ENCODE data around the gene P2RY2. TPM values are rescaled to one million over a fixed set of nuclear protein-coding genes. Genes with fewer than 3 reads are reported as not detected.

P2RY2 gene
- 1.2 TPM for polyA plus RNA-seq (2013, experiment 1 of 2)
- 1.2 TPM for polyA plus RNA-seq (2013, experiment 2 of 2)

DNA sequence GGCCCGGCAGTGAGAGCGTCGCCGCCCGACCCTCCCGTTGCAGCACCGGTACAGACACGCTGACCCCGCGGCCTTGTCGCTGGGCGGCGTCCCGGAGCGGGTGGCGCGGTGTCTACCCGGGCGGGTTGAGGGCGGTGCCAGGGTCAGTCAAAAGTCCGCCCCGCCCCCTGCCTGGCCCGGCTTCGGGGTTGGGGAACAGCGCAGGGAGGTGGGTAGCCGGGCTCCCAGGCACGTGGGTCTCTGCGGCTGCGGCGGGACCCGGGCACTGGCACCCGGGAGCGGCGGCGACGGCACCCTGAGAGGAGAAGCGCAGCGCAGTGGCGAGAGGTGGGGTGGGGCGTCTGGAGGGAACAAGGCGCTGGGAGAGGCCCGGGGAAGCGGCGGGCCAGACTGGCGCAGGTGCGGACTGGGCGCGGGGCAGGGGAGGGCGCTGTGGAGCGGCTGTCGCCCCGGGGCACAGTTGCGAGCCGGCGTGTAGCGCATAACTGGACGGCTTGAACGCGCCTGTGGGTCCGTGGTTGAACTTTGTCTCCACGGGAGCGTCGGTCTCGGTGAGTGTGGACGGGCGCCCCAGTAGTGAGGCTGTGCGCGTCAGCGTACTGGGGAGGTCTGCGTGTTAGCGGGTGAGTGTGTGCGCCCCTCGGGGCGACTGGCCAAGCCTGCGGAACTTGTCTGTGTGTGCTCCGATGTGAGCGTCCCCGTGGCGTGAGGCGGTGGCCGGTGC, at the start of gene P2RY2:
P2RY2 (plus strand) TSS at position 176 of the 724 bp plus-strand sequence. CDS start 15,879 bp downstream, outside the sequence.
- peak within 1 kb of the TSS; percentile 67 for H2BK5ac ChIP-seq (ENCODE audit: low read length)
- H4K8ac ChIP-seq (ENCODE audit: low read depth, low read length) = no peak within 1 kb of the TSS
- peak within 1 kb of the TSS; percentile 75 for H3K9ac ChIP-seq (ENCODE audit: low read depth, low read length, poor library complexity)
- peak within 1 kb of the TSS; percentile 26 to 83 for H3K4me3 ChIP-seq (ENCODE audit: low read length in 2 of 2)
- H3K36me3 ChIP-seq (replicated peaks in 1 of 2; ENCODE audit: control insufficient read depth in 2 of 2, insufficient read depth in 2 of 2, low read length in 2 of 2) = no peaks in the 10 kb centered on the region
- peaks cover 13 to 16% of the 10 kb centered on the region in 2 donors for H3K4me1 ChIP-seq (ENCODE audit: control insufficient read depth in 2 of 2, insufficient read depth in 1 of 2, low read depth in 1 of 2, low read length in 2 of 2)
- H2AK5ac ChIP-seq (ENCODE audit: low read depth, low read length) = peak within 1 kb of the TSS; percentile 80
- H2BK120ac ChIP-seq (ENCODE audit: low read depth, low read length) = peak within 1 kb of the TSS; percentile 36
- H3K4ac ChIP-seq (ENCODE audit: low read length) = no peak within 1 kb of the TSS
- no peak within 1 kb of the TSS for H4K91ac ChIP-seq (ENCODE audit: low read depth, low read length, poor library complexity)
- peak within 1 kb of the TSS; percentile 97 for H3K4me2 ChIP-seq (ENCODE audit: insufficient read depth, low read length, poor library complexity, severe bottlenecking)
- H3K23ac ChIP-seq (ENCODE audit: low read depth, low read length, poor library complexity) = peak within 1 kb of the TSS; percentile 82
- H3K9me3 ChIP-seq (replicated peaks in 1 of 2; ENCODE audit: control insufficient read depth in 2 of 2, insufficient read depth in 1 of 2, low read depth in 1 of 2, low read length in 2 of 2) = peaks cover 0 to 3% of the 10 kb centered on the region in 2 donors
- H2AFZ ChIP-seq (ENCODE audit: low read length) = peak within 1 kb of the TSS; percentile 90
- peaks cover 0 to 87% (median 22%) of the 10 kb centered on the region in 3 experiments for H3K27me3 ChIP-seq (ENCODE audit: control insufficient read depth in 3 of 3, insufficient read depth in 3 of 3, low read depth in 1 of 3, low read length in 3 of 3)
- no CpG with 5 or more reads among the region's 81 CpGs for WGBS, 2 donors (ENCODE audit: extremely low coverage in 2 of 2, insufficient read length in 2 of 2, insufficient replicate concordance in 1 of 2)
- no peaks in the 10 kb centered on the region for H3K79me1 ChIP-seq (ENCODE audit: low read depth, low read length)
- DNase-seq (ENCODE audit: low spot score) = peak; percentile 67
- H3K14ac ChIP-seq (ENCODE audit: low read length) = peak within 1 kb of the TSS; percentile 89
- peak within 1 kb of the TSS; percentile 88 for H2BK15ac ChIP-seq (ENCODE audit: low read length)
- peak within 1 kb of the TSS; percentile 97 for H3K18ac ChIP-seq (ENCODE audit: low read length)
- peak within 1 kb of the TSS; percentile 78 for H2BK12ac ChIP-seq (ENCODE audit: low read length)
- no peak within 1 kb of the TSS for H3K27ac ChIP-seq (replicated peaks; ENCODE audit: low read length)

DNA sequence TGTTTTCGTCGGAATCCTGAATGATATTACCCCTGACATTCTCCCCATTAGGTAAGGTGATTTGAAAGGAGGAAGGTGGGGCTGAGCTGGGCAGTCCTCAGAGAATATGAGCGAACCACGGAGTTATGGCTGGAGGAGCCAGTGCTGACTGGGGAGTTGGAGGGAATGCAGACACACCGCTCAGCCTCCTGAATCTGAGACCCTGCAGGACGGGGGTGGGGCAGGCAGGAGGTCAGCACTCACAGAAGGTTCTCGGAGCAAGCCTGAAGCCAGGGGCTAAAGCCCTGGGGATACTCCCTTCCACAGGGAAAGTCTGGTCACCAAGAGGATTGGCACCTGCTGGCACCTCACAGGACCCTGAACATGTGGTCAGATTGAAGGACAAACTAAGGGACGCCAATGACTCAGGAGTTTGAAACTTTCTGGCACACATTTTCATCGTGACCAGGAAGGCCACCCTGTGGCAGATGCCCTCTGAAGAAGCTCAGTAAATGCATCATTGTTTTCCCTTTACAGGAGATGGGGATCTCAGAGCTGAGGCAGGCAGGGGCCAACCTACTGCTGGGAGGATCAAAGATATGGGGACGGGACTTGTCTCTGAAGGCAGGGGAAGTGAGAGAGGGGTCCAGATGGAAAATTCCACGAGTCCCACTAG, 49.0 kb upstream of the P2RY2 start:
- Histone ChIP-seq H3K4ac (ENCODE audit: low read length) (no peak overlapping the region), H3K9me3 (replicated peaks in 1 of 2; ENCODE audit: control insufficient read depth in 2 of 2, insufficient read depth in 1 of 2, low read depth in 1 of 2, low read length in 2 of 2) (no peaks in the 10 kb centered on the region), H2BK15ac (ENCODE audit: low read length) (peak overlapping the region; percentile 8), H2AK5ac (ENCODE audit: low read depth, low read length) (no peak overlapping the region), H2BK5ac (ENCODE audit: low read length) (peak overlapping the region; percentile 15), H3K14ac (ENCODE audit: low read length) (no peak overlapping the region), H2BK12ac (ENCODE audit: low read length) (no peak overlapping the region), H3K18ac (ENCODE audit: low read length) (peak overlapping the region; percentile 16), H3K79me1 (ENCODE audit: low read depth, low read length) (no peaks in the 10 kb centered on the region), H3K27ac (replicated peaks; ENCODE audit: low read length) (no peak overlapping the region), H4K8ac (ENCODE audit: low read depth, low read length) (no peak overlapping the region), H3K4me3 (ENCODE audit: low read length in 2 of 2) (no peak overlapping the region), H3K23ac (ENCODE audit: low read depth, low read length, poor library complexity) (no peak overlapping the region), H3K4me1 (ENCODE audit: control insufficient read depth in 2 of 2, insufficient read depth in 1 of 2, low read depth in 1 of 2, low read length in 2 of 2) (peaks cover 3 to 12% of the 10 kb centered on the region in 2 donors), H2AFZ (ENCODE audit: low read length) (peak overlapping the region; percentile 60), H3K36me3 (replicated peaks in 1 of 2; ENCODE audit: control insufficient read depth in 2 of 2, insufficient read depth in 2 of 2, low read length in 2 of 2) (no peaks in the 10 kb centered on the region), H3K4me2 (ENCODE audit: insufficient read depth, low read length, poor library complexity, severe bottlenecking) (no peak overlapping the region), H3K27me3 (ENCODE audit: control insufficient read depth in 3 of 3, insufficient read depth in 3 of 3, low read depth in 1 of 3, low read length in 3 of 3) (peaks cover 0 to 10% (median 0%) of the 10 kb centered on the region in 3 experiments), H2BK120ac (ENCODE audit: low read depth, low read length) (no peak overlapping the region), H3K9ac (ENCODE audit: low read depth, low read length, poor library complexity) (no peak overlapping the region), H4K91ac (ENCODE audit: low read depth, low read length, poor library complexity) (no peak overlapping the region)
- DNase-seq (ENCODE audit: low spot score) = no peak
- no CpG with 5 or more reads among the region's 11 CpGs for WGBS, 2 donors (ENCODE audit: extremely low coverage in 2 of 2, insufficient read length in 2 of 2, insufficient replicate concordance in 1 of 2)

DNA sequence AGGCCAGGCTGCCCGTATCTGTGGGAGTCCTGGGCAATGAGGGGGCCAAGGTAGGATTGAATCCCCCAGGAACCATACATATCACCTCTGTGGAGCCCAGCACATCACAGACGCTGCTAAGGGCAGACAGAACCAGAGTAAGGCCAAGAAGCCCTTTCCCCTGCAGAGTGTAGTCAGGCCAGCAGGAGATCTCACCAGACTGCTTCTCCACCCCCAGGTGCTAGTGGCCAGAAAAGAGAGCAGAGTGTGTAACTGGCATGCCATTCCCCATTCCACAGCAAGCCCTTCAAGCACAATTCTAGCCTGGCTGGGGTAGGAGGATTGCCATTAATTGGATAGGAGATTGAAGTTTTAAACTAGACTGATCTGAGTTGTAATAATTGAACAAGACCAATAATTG, 47.9 kb upstream of the P2RY2 start:
- no peak overlapping the region for H3K27ac ChIP-seq (replicated peaks; ENCODE audit: low read length)
- H4K91ac ChIP-seq (ENCODE audit: low read depth, low read length, poor library complexity) = no peak overlapping the region
- no peak overlapping the region for H3K4me3 ChIP-seq (ENCODE audit: low read length in 2 of 2)
- no peak overlapping the region for H2BK120ac ChIP-seq (ENCODE audit: low read depth, low read length)
- peak overlapping the region; percentile 32 for H3K18ac ChIP-seq (ENCODE audit: low read length)
- DNase-seq (ENCODE audit: low spot score) = no peak
- no peak overlapping the region for H2AFZ ChIP-seq (ENCODE audit: low read length)
- no peak overlapping the region for H2AK5ac ChIP-seq (ENCODE audit: low read depth, low read length)
- no peak overlapping the region for H4K8ac ChIP-seq (ENCODE audit: low read depth, low read length)
- peaks cover 3 to 10% of the 10 kb centered on the region in 2 donors for H3K4me1 ChIP-seq (ENCODE audit: control insufficient read depth in 2 of 2, insufficient read depth in 1 of 2, low read depth in 1 of 2, low read length in 2 of 2)
- H3K79me1 ChIP-seq (ENCODE audit: low read depth, low read length) = no peaks in the 10 kb centered on the region
- no peak overlapping the region for H3K14ac ChIP-seq (ENCODE audit: low read length)
- no peak overlapping the region for H3K9ac ChIP-seq (ENCODE audit: low read depth, low read length, poor library complexity)
- H3K36me3 ChIP-seq (replicated peaks in 1 of 2; ENCODE audit: control insufficient read depth in 2 of 2, insufficient read depth in 2 of 2, low read length in 2 of 2) = no peaks in the 10 kb centered on the region
- no peaks in the 10 kb centered on the region for H3K9me3 ChIP-seq (replicated peaks in 1 of 2; ENCODE audit: control insufficient read depth in 2 of 2, insufficient read depth in 1 of 2, low read depth in 1 of 2, low read length in 2 of 2)
- H2BK15ac ChIP-seq (ENCODE audit: low read length) = peak overlapping the region; percentile 12
- no peak overlapping the region for H3K4me2 ChIP-seq (ENCODE audit: insufficient read depth, low read length, poor library complexity, severe bottlenecking)
- WGBS, 2 donors (ENCODE audit: extremely low coverage in 2 of 2, insufficient read length in 2 of 2, insufficient replicate concordance in 1 of 2) = no CpG with 5 or more reads among the region's 2 CpGs
- no peak overlapping the region for H2BK12ac ChIP-seq (ENCODE audit: low read length)
- no peak overlapping the region for H3K4ac ChIP-seq (ENCODE audit: low read length)
- H3K23ac ChIP-seq (ENCODE audit: low read depth, low read length, poor library complexity) = no peak overlapping the region
- H2BK5ac ChIP-seq (ENCODE audit: low read length) = no peak overlapping the region
- peaks cover 0 to 10% (median 0%) of the 10 kb centered on the region in 3 experiments for H3K27me3 ChIP-seq (ENCODE audit: control insufficient read depth in 3 of 3, insufficient read depth in 3 of 3, low read depth in 1 of 3, low read length in 3 of 3)
